Thyroid gland (tissue), 4 donors: Measurements from ENCODE around the gene ZMIZ1. TPM values are rescaled to one million over a fixed set of nuclear protein-coding genes. Genes with fewer than 3 reads are reported as not detected.

Experiments used
- DNase-seq, 2 donors: peaks; one replicate each; pipeline ENCODE4 v3.0.0-alpha.2; 2019
- H3K27ac ChIP-seq, 3 donors: fragments of 200-600 bp; sonication (generic); 1 replicate in 2 of 3; 2 replicates in 1 of 3; pipeline ENCODE4 v1.5.1; 2016 to 2019; ENCODE audit warnings: mild to moderate bottlenecking in 1 of 3, moderate library complexity in 1 of 3
- H3K27me3 ChIP-seq: fragments of 200-600 bp; sonication (generic); one replicate; pipeline ENCODE4 v1.5.1; 2019
- H3K36me3 ChIP-seq, 2 donors: fragments of 200-600 bp; sonication (generic); one replicate each; pipeline ENCODE4 v1.5.1; 2016 to 2019
- H3K4me1 ChIP-seq, 2 donors: fragments of 200-600 bp; sonication (generic); one replicate each; pipeline ENCODE4 v1.5.1; 2017 to 2019
- H3K4me3 ChIP-seq, 3 donors: fragments of 200-600 bp; sonication (generic); replicated peaks in 1 of 3; 1 replicate in 2 of 3; 2 replicates in 1 of 3; pipeline ENCODE4 v1.5.1; 2016; ENCODE audit warnings: mild to moderate bottlenecking in 1 of 3
- H3K9me3 ChIP-seq: fragments of 200-600 bp; sonication (generic); one replicate; pipeline ENCODE4 v1.5.1; 2017
- POLR2A ChIP-seq, 2 donors: fragments of 450-650 bp; IDR thresholded peaks; one replicate each; pipeline ENCODE4 v1.6.1; 2017; ENCODE audit warnings: antibody characterized with exemption in 2 of 2, mild to moderate bottlenecking in 2 of 2, moderate library complexity in 1 of 2
- whole genome bisulfite sequencing, 2 donors: methylation state at CpG; one replicate each; pipeline ENCODE4 v1.1.5; 2017; 5-methylcytosine and 5-hydroxymethylcytosine counted together
- intact Hi-C: fragments of 100-400 bp; cut with DNase I; formaldehyde crosslinking; loops from one replicate; pipeline ENCODE4 v1.15.1; 2023
- total RNA-seq, 4 donors: library from RNA; depleted of rRNA; stranded (reverse); fragments of >200 nt; gene quantifications; one replicate each; pipeline ENCODE4 v1.2.3, GENCODE V29; 2016
- TF ChIP-seq, protein P1 (sequence below), 6 experiments: fragments of 200-600 bp in 3 of 6; fragments of 450-650 bp in 3 of 6; sonication (generic) in 3 of 6; IDR thresholded peaks; one replicate each; pipeline ENCODE4 v1.5.1; 2016 to 2019; ENCODE audit warnings: antibody characterized with exemption in 6 of 6, mild to moderate bottlenecking in 2 of 6, inconsistent platforms in 1 of 6, moderate library complexity in 1 of 6

Gene ZMIZ1
- total RNA-seq, 4 donors from 2014 or later: 59.9 to 128 (median 94.4) TPM

- H3K9me3 ChIP-seq: no peaks in the 10 kb centered on the region
- no peaks in the 10 kb centered on the region for H3K27me3 ChIP-seq
- TF ChIP-seq POLR2A (IDR thresholded peaks at IDR 0.05): no peak
- TF ChIP-seq, protein P1, sequence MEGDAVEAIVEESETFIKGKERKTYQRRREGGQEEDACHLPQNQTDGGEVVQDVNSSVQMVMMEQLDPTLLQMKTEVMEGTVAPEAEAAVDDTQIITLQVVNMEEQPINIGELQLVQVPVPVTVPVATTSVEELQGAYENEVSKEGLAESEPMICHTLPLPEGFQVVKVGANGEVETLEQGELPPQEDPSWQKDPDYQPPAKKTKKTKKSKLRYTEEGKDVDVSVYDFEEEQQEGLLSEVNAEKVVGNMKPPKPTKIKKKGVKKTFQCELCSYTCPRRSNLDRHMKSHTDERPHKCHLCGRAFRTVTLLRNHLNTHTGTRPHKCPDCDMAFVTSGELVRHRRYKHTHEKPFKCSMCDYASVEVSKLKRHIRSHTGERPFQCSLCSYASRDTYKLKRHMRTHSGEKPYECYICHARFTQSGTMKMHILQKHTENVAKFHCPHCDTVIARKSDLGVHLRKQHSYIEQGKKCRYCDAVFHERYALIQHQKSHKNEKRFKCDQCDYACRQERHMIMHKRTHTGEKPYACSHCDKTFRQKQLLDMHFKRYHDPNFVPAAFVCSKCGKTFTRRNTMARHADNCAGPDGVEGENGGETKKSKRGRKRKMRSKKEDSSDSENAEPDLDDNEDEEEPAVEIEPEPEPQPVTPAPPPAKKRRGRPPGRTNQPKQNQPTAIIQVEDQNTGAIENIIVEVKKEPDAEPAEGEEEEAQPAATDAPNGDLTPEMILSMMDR (IDR thresholded peaks at IDR 0.05): no peak
- H3K36me3 ChIP-seq: no peaks in the 10 kb centered on the region
- H3K4me1 ChIP-seq: peaks cover 89 to 99% of the 10 kb centered on the region in 2 donors
- no peak overlapping the region for H3K4me3 ChIP-seq
- H3K27ac ChIP-seq: peak overlapping the region; percentile 94 to 99 (median 95)
- no peak for DNase-seq
- 27 to 72% methylated on average over 2 to 3 of the region's 3 CpGs for WGBS, 2 donors
- intact Hi-C loops: loop anchor here (5.0 kb wide), 1 partner anchor 182 kb away; no protein-coding TSS in a partner anchor
These were observed 80.5 kb downstream of the ZMIZ1 start for GRCh38 chr10:79149345-79149661.

GRCh38 chr10:79149662-79150443 lies 81.1 kb downstream of the ZMIZ1 start:
- intact Hi-C loops: loop anchor here (5.0 kb wide), 1 partner anchor 183 kb away; no protein-coding TSS in a partner anchor
- peak; percentile 82 for DNase-seq
- TF ChIP-seq, protein P1 (IDR thresholded peaks at IDR 0.05): no peak
- TF ChIP-seq POLR2A (IDR thresholded peaks at IDR 0.05): no peak

GRCh38 chr10:79150444-79150754 lies 81.6 kb downstream of the ZMIZ1 start:
- H3K36me3 ChIP-seq: no peaks in the 10 kb centered on the region
- no peaks in the 10 kb centered on the region for H3K9me3 ChIP-seq
- H3K4me1 ChIP-seq: peaks cover 92 to 99% of the 10 kb centered on the region in 2 donors
- no peak for DNase-seq
- no peaks in the 10 kb centered on the region for H3K27me3 ChIP-seq
- intact Hi-C loops: no loop called here
- no peak overlapping the region for H3K4me3 ChIP-seq
- 82 to 83% methylated on average over 1 of the region's 1 CpG for WGBS, 2 donors
- TF ChIP-seq, protein P1 (IDR thresholded peaks at IDR 0.05): no peak
- TF ChIP-seq POLR2A (IDR thresholded peaks at IDR 0.05): no peak
- peak overlapping the region; percentile 94 to 99 (median 95) for H3K27ac ChIP-seq

More at GRCh38 chr10:79149662-79150443, 81.1 kb downstream of the ZMIZ1 start:
- Histone ChIP-seq H3K27ac (peak overlapping the region; percentile 94 to 99 (median 95)), H3K27me3 (no peaks in the 10 kb centered on the region), H3K9me3 (no peaks in the 10 kb centered on the region), H3K36me3 (no peaks in the 10 kb centered on the region), H3K4me3 (no peak overlapping the region), H3K4me1 (peaks cover 92 to 99% of the 10 kb centered on the region in 2 donors)
- WGBS, 2 donors: 31 to 48% methylated on average over 9 to 19 of the region's 27 CpGs

DNA sequence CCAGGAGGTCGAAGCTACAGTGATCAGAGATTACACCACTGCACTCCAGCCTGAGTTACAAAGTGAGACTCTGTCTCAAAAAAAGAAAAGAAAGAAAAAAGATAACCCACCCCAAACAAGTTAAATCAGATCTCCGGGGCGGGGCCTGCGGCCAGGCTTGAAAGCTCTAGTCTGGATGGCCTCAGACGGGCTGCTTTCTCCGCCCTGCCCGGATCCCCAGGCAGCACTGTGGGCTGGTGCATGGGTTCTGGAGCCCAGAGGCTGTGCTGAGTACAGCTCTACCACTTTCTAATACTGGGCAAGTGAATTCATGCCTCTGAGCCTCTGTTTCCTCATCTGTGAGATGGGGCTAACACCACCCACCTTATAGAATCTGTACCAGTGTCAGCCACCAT lies 83.7 kb downstream of the ZMIZ1 start:
- intact Hi-C loops: no loop called here
- Histone ChIP-seq H3K4me3 (no peak overlapping the region), H3K27ac (peak overlapping the region; percentile 77 to 99 (median 95)), H3K27me3 (no peaks in the 10 kb centered on the region), H3K36me3 (no peaks in the 10 kb centered on the region), H3K4me1 (peaks cover 87 to 100% of the 10 kb centered on the region in 2 donors), H3K9me3 (no peaks in the 10 kb centered on the region)
- DNase-seq: peak in 1 of 2 donors; percentile 4
- TF ChIP-seq POLR2A (IDR thresholded peaks at IDR 0.05): no peak
- TF ChIP-seq, protein P1 (IDR thresholded peaks at IDR 0.05): no peak
- 80 to 91% methylated on average over 7 of the region's 7 CpGs for WGBS, 2 donors

DNA sequence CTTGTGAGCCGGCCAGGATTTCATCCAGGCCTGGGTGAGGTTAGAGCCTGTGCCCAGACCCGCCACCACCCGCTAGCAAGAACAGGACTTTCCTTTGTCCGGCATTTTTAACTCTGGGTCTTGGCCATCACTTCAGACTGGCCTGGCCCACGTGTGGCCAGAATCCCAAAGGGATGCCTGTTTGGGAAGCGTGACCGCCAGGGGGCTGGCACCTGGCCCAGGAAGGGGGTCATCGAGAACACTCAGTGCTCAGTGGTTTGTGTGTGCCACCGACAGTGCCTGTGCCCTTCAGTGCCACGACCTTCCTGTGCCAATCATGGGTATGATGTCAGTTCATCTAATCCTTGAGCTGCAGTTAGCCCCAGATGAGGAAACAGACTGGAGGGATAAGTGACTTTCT lies 85.0 kb downstream of the ZMIZ1 start:
- Histone ChIP-seq H3K36me3 (no peaks in the 10 kb centered on the region), H3K4me3 (no peak overlapping the region), H3K27ac (peak overlapping the region; percentile 95 to 99 (median 99)), H3K9me3 (no peaks in the 10 kb centered on the region), H3K4me1 (peaks cover 87 to 100% of the 10 kb centered on the region in 2 donors), H3K27me3 (no peaks in the 10 kb centered on the region)
- WGBS, 2 donors: 39 to 48% methylated on average over 10 of the region's 10 CpGs
- TF ChIP-seq POLR2A (IDR thresholded peaks at IDR 0.05): no peak
- TF ChIP-seq, protein P1 (IDR thresholded peaks at IDR 0.05): peak in 2 of 6 experiments; percentile 13 to 20
- intact Hi-C loops: no loop called here
- DNase-seq: peak; percentile 96 to 98
